MCF 10A (cell line): ENCODE results near the gene SFT2D2. TPM values are rescaled to one million over a fixed set of nuclear protein-coding genes. Genes with fewer than 3 reads are reported as not detected.
"Not testable (repeated sequence)": the region's sequence is repeated elsewhere in the genome, so short reads cannot be mapped to it uniquely, and the experiment has no call there.

ENCODE experiments used
- BruUV-seq: library from RNA; stranded (reverse); fragments of 400-500 nt; replicated peaks from 2 replicates; lab custom pipeline; 2021; lab: Mats Ljungman, UMichigan
- CTCF ChIA-PET: fragments of 300-600 bp; sonication (Branson Sonifier 250); formaldehyde crosslinking; extraction: SDS; loops from one replicate; lab custom pipeline; 2021; ENCODE audit warnings: antibody characterized with exemption, inconsistent platforms; lab: Yijun Ruan, JAX
- POLR2A ChIA-PET: fragments of 300-600, 350-650 bp; sonication (Branson Sonifier 250); formaldehyde crosslinking; extraction: SDS; loops from one replicate; lab custom pipeline; 2020; ENCODE audit warnings: antibody characterized with exemption, inconsistent platforms; lab: Yijun Ruan, JAX
- DNase-seq: peaks from one replicate; pipeline ENCODE4 v3.0.0-alpha.2; 2018; ENCODE audit not compliant: unreplicated experiment
- H3K27ac Mint-ChIP-seq: one replicate; pipeline ENCODE4 v1.8.0; 2022; ENCODE audit warnings: mild to moderate bottlenecking, low read depth, mixed read lengths; ENCODE audit not compliant: unreplicated experiment
- H3K27me3 Mint-ChIP-seq: one replicate; pipeline ENCODE4 v1.8.0; 2022; ENCODE audit warnings: mixed read lengths; ENCODE audit not compliant: insufficient read depth, unreplicated experiment
- H3K36me3 Mint-ChIP-seq: one replicate; pipeline ENCODE4 v1.8.0; 2022; ENCODE audit warnings: mild to moderate bottlenecking, moderate library complexity, mixed read lengths; ENCODE audit not compliant: insufficient read depth, unreplicated experiment
- H3K4me1 Mint-ChIP-seq: one replicate; pipeline ENCODE4 v1.8.0; 2022; ENCODE audit warnings: mixed read lengths; ENCODE audit not compliant: insufficient read depth, unreplicated experiment
- H3K4me3 Mint-ChIP-seq: one replicate; pipeline ENCODE4 v1.8.0; 2022; ENCODE audit warnings: mild to moderate bottlenecking, moderate library complexity, mixed read lengths; ENCODE audit not compliant: unreplicated experiment
- H3K9me3 Mint-ChIP-seq: one replicate; pipeline ENCODE4 v1.8.0; 2022; ENCODE audit warnings: mixed read lengths; ENCODE audit not compliant: unreplicated experiment
- intact Hi-C: fragments of 100-400 bp; cut with micrococcal nuclease; formaldehyde crosslinking; loops from 2 replicates; pipeline ENCODE4 v1.14.1; 2022
- total RNA-seq: library from RNA; stranded (reverse); gene quantifications from 2 replicates; pipeline ENCODE4 v1.2.3, GENCODE V29; 2022
- TF ChIP-seq, protein P1 (sequence below): fragments of 200-600 bp; IDR thresholded peaks from one replicate; pipeline ENCODE4 v1.8.0; 2022; ENCODE audit warnings: antibody characterized with exemption, mild to moderate bottlenecking; ENCODE audit not compliant: unreplicated experiment

SFT2D2 gene
- total RNA-seq, 1 experiment from 2014 or later: 56.5 TPM

- peak; percentile 30 for DNase-seq
- peaks cover 4% of the 10 kb centered on the region for H3K36me3 Mint-ChIP-seq
- CTCF ChIA-PET: interaction anchor here (0.5 to 2.7 kb wide), 12 partner anchors 20 to 976 kb away, joined by 3 to 13 read pairs (median 4); partner anchors contain the start of gene SFT2D2
Observed at GRCh38 chr1:168179438-168180147, 46.2 kb upstream of the SFT2D2 start.

DNA sequence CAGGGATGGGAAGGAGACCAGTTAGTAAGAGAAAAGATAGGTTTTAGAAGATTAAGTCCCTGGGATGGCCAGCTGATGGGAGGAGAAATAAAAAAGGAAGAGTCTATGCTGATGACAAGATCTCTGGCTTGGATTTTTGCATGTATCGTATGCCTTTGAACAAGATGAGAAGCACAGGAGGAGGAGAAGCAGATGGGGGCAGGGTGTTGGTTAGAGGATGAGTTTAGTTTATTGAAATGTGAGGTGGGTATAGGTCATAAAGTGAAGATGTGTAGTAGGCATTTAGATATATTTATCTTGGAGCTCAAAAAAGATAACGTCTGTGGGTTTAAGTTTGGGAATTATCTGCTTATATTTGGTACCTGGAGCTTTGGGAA, 45.7 kb upstream of the SFT2D2 start:
- ChIA-PET POLR2A (interaction anchor here (0.6 to 4.7 kb wide), 26 partner anchors 9 to 1306 kb away, joined by 3 to 93 read pairs (median 4); partner anchors contain the start of genes DCAF6, MPZL1 and SFT2D2), CTCF (interaction anchor here (0.7 to 2.7 kb wide), 10 partner anchors 21 to 464 kb away, joined by 3 to 13 read pairs (median 4); partner anchors contain the start of gene SFT2D2)
- intact Hi-C loops: loop anchor here (1.0 kb wide), 1 partner anchor 46 kb away; the partner anchor contains the start of gene SFT2D2
- Mint-ChIP-seq H3K4me1 (peaks cover 9% of the 10 kb centered on the region), H3K9me3 (no peaks in the 10 kb centered on the region), H3K36me3 (peaks cover 9% of the 10 kb centered on the region), H3K4me3 (no peak overlapping the region), H3K27ac (no peak overlapping the region), H3K27me3 (no peaks in the 10 kb centered on the region)
- no TSS peak for BruUV-seq
- TF ChIP-seq, protein P1, sequence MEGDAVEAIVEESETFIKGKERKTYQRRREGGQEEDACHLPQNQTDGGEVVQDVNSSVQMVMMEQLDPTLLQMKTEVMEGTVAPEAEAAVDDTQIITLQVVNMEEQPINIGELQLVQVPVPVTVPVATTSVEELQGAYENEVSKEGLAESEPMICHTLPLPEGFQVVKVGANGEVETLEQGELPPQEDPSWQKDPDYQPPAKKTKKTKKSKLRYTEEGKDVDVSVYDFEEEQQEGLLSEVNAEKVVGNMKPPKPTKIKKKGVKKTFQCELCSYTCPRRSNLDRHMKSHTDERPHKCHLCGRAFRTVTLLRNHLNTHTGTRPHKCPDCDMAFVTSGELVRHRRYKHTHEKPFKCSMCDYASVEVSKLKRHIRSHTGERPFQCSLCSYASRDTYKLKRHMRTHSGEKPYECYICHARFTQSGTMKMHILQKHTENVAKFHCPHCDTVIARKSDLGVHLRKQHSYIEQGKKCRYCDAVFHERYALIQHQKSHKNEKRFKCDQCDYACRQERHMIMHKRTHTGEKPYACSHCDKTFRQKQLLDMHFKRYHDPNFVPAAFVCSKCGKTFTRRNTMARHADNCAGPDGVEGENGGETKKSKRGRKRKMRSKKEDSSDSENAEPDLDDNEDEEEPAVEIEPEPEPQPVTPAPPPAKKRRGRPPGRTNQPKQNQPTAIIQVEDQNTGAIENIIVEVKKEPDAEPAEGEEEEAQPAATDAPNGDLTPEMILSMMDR: no peak
- no peak for DNase-seq

More at GRCh38 chr1:168179438-168180147, 46.2 kb upstream of the SFT2D2 start:
- Mint-ChIP-seq H3K27me3 (no peaks in the 10 kb centered on the region), H3K4me3 (no peak overlapping the region), H3K9me3 (no peaks in the 10 kb centered on the region), H3K4me1 (peaks cover 9% of the 10 kb centered on the region), H3K27ac (no peak overlapping the region)
- TF ChIP-seq, protein P1: no peak
- intact Hi-C loops: loop anchor here (1.0 to 2.0 kb wide), 3 partner anchors 43 to 143 kb away; partner anchors contain the start of genes GPR161 and SFT2D2
- BruUV-seq: TSS peak; percentile 75
- POLR2A ChIA-PET: interaction anchor here (0.6 to 4.7 kb wide), 28 partner anchors 9 to 1307 kb away, joined by 3 to 93 read pairs (median 4); partner anchors contain the start of genes DCAF6, MPZL1 and SFT2D2

- H3K36me3 Mint-ChIP-seq: peaks cover 20% of the 10 kb centered on the region
- not testable (repeated sequence) for BruUV-seq
- CTCF ChIA-PET: interaction anchor here (1.2 to 2.7 kb wide), 4 partner anchors 15 to 89 kb away, joined by 3 to 13 read pairs (median 4); partner anchors contain the start of gene SFT2D2
Observed at GRCh38 chr1:168181063-168181720, 44.6 kb upstream of the SFT2D2 start.

GRCh38 chr1:168187177-168187576, 38.6 kb upstream of the SFT2D2 start:
- intact Hi-C loops: no loop called here
- ChIA-PET CTCF (interaction anchor here (0.8 to 4.1 kb wide), 3 partner anchors 43 to 134 kb away, joined by 3 to 18 read pairs (median 4); no protein-coding TSS in a partner anchor), POLR2A (interaction anchor here (1.5 to 2.2 kb wide), 2 partner anchors 9 to 39 kb away, joined by 3 to 14 read pairs; partner anchors contain the start of gene SFT2D2)
- Mint-ChIP-seq H3K36me3 (peaks cover 78% of the 10 kb centered on the region), H3K27ac (peak overlapping the region; percentile 4), H3K4me3 (no peak overlapping the region), H3K27me3 (no peaks in the 10 kb centered on the region), H3K4me1 (peaks cover 9% of the 10 kb centered on the region), H3K9me3 (no peaks in the 10 kb centered on the region)
- BruUV-seq: no TSS peak
- no peak for DNase-seq
- TF ChIP-seq, protein P1: no peak

More at GRCh38 chr1:168181063-168181720, 44.6 kb upstream of the SFT2D2 start:
- POLR2A ChIA-PET: interaction anchor here (0.6 to 4.7 kb wide), 10 partner anchors 8 to 953 kb away, joined by 3 to 93 read pairs (median 4); partner anchors contain the start of gene SFT2D2
- DNase-seq, H3K9me3 Mint-ChIP-seq, H3K27me3 Mint-ChIP-seq, H3K27ac Mint-ChIP-seq, intact Hi-C loops, H3K4me1 Mint-ChIP-seq: not testable (repeated sequence)
- H3K4me3 Mint-ChIP-seq: peak overlapping the region; percentile 54
